Glomerular visceral epithelial cell (primary cell): ENCODE measurements around the gene HACL1.
A peak's percentile ranks its signal among the peaks of the same experiment; 100 is the strongest.
"Not testable (repeated sequence)": the region's sequence is repeated elsewhere in the genome, so short reads cannot be mapped to it uniquely, and the experiment has no call there.

ENCODE experiments used
- DNase-seq: peaks from one replicate; pipeline ENCODE4 v3.0.0-alpha.2; 2016; ENCODE audit errors: extremely low spot score

HACL1 gene

GRCh38 chr3:15629860-15630597 is 28.7 kb upstream of the HACL1 start:
- peak; percentile 79 for DNase-seq

DNA sequence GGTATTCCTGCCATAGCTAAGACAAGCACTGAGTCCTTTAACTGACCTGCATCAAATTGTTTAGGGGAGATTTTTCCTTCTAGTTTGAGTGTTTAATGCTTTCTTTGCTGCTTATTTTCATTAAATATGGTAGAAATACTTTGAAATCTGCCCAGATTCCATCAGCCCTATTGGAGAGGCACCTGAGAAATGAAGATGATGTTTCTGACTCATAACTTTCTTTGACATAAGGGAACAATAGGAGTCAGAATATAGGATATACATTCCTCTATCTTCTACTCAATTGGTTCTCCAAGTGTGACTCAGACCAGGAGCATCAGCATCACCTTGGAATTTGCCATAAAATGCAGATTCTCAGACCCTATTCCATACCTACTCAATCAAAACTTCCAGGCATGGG is 27.6 kb upstream of the HACL1 start:
- no peak for DNase-seq

- no peak for DNase-seq
These were observed 22.4 kb upstream of the HACL1 start for GRCh38 chr3:15623535-15624440.

DNA sequence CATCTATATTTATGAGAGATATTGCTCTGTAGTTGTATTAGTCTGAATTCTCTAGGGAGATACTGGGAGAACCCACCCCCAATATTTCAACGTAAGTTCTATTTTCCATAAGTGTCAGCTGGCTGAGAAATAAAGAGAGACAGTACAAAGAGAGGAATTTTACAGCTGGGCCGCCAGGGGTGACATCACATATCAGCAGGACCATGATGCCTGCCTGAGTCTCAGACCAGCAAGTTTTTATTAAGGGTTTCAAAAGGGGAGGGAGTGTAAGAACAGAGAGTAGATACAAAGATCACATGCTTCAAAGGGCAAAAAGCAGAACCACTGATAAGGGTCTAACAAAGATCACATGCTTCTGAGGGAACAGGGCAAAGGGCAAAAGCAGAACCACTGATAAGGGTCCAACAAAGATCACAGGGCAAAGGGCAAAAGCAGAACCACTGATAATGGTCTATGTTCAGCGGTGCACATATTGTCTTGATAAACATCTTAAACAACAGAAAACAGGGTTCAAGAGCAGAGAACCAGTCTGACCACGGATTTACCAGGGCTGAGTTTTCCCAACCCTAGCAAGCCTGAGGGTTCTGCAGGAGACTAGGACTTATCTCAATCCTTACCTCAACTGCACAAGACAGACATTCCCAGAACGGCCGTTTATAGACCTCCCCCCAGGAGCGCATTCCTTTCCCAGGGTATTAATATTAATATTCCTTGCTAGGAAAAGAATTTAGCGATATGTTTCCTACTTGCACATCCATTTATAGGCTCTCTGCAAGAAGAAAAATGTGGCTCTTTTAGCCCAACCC is 18.5 kb upstream of the HACL1 start:
- not testable (repeated sequence) for DNase-seq

- no peak for DNase-seq
These were observed 14.7 kb upstream of the HACL1 start for GRCh38 chr3:15616053-15616452.

GRCh38 chr3:15614958-15615357 is 13.6 kb upstream of the HACL1 start:
- DNase-seq, result no peak

- DNase-seq, result no peak
These were observed 10.6 kb upstream of the HACL1 start for GRCh38 chr3:15612001-15612400.

GRCh38 chr3:15611018-15611417 is 9.6 kb upstream of the HACL1 start:
- DNase-seq, result no peak

- DNase-seq, result peak; percentile 81
These were observed 8.9 kb upstream of the HACL1 start for GRCh38 chr3:15610082-15610759.

DNA sequence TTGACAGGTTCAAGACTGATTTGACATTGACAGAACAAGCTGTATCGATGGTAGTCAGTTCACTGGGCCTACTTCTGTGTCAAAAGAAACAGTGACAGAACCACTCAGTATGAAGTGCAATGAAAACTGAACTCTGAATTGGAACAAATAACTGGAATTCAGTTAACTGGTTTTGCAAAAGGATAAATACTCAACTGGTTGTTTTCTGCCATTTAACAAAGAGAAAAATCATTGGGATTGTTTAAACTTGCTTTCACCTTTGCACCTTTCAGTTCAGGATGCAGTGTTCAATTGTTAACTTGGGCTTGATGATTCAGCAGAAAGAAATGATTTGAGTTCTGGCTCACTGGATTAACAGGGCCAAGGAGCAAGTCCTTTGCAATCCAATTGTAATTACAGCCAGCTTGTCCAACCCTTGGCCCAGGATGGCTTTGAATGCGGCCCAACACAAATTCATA is 5.1 kb upstream of the HACL1 start:
- DNase-seq, result peak; percentile 30

DNA sequence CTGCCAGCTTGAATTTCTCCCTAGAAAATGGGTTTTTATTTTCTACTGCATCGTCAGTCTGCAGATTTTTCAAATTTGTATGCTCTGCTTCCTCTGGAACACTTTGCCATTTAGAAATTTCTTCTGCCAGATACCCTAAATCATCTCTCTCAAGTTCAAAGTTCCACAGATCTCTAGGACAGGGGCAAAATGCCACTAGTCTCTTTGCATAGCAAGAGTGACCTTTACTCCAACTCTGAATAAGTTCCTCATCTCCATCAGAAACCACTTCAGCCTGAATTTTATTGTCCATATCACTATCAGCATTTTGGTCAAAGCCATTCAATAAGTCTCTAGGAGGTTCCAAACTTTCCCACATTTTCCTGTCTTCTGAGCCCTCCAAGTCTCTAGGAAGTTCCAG is 3.2 kb upstream of the HACL1 start:
- DNase-seq, result not testable (repeated sequence)

GRCh38 chr3:15602816-15603215 is 1.4 kb upstream of the HACL1 start:
- not testable (repeated sequence) for DNase-seq

GRCh38 chr3:15602146-15602536 is 772 bp upstream of the HACL1 start:
- no peak for DNase-seq

DNA sequence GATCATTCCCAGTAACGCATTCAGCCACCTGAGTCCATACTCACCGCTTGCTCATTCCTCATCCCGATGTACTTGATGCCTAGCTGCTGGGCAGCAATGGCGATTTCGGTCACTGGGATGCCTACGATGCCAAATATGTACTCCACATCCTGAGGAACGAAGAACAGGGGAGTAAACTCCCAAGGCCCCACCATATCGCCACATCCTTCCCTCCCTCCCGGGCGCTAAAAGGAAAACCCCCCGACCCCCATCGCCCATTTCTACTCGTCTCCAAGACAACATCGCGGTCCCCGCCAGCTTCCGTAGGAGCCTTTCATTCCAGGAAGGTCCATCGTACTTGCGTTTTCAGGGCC is 347 bp downstream of the HACL1 start:
- peak; percentile 15 for DNase-seq

DNA sequence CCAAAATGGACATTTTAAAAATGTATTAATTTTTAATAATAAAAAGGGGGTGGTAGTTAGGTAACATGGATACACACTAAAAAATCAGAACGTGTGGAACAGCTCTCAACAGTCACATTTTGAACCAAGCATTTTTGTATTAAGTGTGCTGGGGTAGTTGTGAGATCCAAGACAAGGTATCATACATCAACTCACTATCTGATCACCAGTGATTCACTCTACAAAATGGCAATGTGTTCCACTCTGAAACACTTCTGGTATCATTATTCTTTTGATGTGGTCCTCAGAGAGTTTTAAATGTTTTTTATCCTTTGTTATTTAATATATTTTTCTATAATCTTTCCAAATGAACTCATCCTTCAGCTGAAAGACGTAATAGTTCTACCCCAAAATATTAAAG is 5.4 kb downstream of the HACL1 start:
- DNase-seq, result no peak

- no peak for DNase-seq
These were observed 8.4 kb downstream of the HACL1 start for GRCh38 chr3:15592968-15593367.

GRCh38 chr3:15591928-15592327 is 9.4 kb downstream of the HACL1 start:
- DNase-seq, result no peak

DNA sequence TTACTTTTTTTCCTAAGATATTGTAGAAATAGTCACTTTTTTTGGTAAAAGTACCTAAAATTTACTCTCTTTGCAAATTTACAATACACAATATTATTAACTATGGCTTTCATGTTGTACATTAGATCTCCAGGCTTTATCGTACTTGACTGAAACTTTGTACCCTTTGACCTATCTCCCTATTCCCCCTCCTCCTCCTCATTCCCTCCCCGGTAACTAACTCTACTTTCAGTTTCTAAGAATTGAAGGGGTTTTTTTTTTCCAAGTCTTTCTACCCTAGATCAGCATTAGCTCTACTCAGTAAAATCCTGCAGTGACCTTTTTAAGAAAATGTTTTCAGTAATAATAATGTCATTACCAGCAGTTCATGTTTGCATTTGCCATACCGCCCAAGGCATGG is 10.1 kb downstream of the HACL1 start:
- DNase-seq, result no peak

GRCh38 chr3:15585111-15585845 is 16.1 kb downstream of the HACL1 start:
- DNase-seq, result no peak

- DNase-seq, result no peak
These were observed 19.6 kb downstream of the HACL1 start for GRCh38 chr3:15581471-15582394.
